Astrocyte of the spinal cord (primary cell): ENCODE results near the gene S100A7A.

Source experiments
- DNase-seq: peaks from one replicate; pipeline ENCODE4 v3.0.0; 2011; ENCODE audit warnings: low read depth, low spot score
- H3K4me3 ChIP-seq: 2 replicates; pipeline ENCODE4 v1.5.1; 2011; ENCODE audit warnings: low read depth, mild to moderate bottlenecking, low read length, moderate library complexity
- in situ Hi-C: cut with HindIII; loops from 2 replicates; pipeline ENCODE4 v1.10.0; 2017; ENCODE audit warnings: low sequenced_read_pairs
- TF ChIP-seq, protein P1 (sequence below): IDR thresholded peaks from 2 replicates; pipeline ENCODE4 v1.5.1; 2012; ENCODE audit warnings: low read depth, mild to moderate bottlenecking, low read length, inconsistent platforms

S100A7A gene

DNA sequence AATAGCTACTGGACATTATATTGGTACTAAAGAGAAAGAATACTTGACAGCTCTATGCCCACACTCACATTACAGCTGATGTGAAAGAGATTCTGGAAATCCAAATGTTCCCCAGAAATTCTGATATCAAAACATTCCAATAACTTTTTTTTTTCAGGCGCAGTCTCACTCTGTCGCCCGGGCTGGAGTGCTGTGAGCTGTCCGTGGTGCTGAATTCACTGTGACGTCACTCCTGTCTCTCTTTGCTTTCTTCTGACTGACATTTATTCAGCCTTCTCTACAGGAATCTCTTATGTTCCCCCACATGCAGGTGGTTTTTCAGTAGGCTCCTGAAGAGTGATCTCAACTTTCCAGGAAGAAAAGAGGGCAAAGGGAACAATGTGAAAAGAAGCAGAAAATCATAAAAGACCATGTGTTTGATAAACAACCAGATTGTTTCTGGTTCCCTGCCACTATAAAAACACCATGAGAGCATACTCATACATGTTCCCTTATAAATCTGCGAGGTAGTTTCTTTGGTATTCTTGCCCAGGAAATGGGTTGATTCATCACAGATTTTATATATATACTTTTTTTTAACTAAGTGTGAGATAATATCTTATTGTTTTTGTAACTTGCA, 6.2 kb downstream of the S100A7A start:
- TF ChIP-seq, protein P1, sequence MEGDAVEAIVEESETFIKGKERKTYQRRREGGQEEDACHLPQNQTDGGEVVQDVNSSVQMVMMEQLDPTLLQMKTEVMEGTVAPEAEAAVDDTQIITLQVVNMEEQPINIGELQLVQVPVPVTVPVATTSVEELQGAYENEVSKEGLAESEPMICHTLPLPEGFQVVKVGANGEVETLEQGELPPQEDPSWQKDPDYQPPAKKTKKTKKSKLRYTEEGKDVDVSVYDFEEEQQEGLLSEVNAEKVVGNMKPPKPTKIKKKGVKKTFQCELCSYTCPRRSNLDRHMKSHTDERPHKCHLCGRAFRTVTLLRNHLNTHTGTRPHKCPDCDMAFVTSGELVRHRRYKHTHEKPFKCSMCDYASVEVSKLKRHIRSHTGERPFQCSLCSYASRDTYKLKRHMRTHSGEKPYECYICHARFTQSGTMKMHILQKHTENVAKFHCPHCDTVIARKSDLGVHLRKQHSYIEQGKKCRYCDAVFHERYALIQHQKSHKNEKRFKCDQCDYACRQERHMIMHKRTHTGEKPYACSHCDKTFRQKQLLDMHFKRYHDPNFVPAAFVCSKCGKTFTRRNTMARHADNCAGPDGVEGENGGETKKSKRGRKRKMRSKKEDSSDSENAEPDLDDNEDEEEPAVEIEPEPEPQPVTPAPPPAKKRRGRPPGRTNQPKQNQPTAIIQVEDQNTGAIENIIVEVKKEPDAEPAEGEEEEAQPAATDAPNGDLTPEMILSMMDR: no peak
- H3K4me3 ChIP-seq: no peak overlapping the region
- in situ Hi-C loops: no loop called here
- peak; percentile 53 for DNase-seq

DNA sequence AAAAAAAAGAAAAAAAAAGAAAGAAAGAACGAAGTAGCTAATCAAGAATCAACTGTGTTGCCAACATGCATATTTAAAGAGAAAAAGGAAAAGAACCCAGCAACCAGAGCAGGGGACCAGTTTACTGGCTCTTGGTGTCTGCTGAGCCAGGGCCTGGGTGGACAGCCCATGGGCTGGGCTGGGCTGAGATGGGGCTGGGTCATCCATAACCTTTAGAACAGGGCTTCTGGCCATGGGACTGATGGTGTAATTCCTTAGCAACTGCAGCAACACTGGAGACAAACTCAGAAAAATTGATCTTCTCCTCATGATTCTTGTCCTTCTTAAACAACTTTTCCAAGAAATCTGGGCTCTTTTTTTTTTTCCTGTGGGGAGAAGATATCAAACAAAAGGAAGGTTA, 10.5 kb downstream of the S100A7A start:
- in situ Hi-C loops: no loop called here
- TF ChIP-seq, protein P1: no peak
- no peak overlapping the region for H3K4me3 ChIP-seq
- no peak for DNase-seq

DNA sequence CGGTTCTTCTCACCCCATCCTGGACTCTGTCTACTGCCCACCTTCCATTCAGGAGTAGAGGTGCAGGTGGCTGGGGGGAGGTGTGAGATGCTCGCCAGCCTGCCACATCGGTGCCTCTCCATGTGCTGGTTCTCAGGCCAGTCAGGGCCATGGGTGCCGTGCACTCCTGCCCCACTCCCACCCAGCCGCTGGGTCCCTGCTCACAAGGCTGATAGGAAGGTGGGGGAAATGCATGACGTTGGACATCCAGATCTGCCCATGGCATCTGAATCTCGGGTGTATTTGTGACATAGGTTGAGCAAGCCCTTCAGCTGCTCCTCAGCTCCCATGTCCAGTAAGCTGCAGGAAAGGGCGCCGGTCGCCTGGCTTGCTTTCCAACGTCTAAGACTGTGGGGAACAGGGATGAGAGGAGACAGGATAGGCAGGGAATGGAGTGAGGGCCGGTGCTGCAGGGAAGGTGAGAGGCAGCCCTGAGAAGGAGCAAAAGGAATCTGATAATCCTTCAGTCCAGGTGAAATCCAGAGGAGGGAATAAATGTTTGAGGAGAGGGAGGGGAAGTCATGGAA, 11.8 kb downstream of the S100A7A start:
- DNase-seq: no peak
- TF ChIP-seq, protein P1: no peak
- in situ Hi-C loops: no loop called here
- no peak overlapping the region for H3K4me3 ChIP-seq

DNA sequence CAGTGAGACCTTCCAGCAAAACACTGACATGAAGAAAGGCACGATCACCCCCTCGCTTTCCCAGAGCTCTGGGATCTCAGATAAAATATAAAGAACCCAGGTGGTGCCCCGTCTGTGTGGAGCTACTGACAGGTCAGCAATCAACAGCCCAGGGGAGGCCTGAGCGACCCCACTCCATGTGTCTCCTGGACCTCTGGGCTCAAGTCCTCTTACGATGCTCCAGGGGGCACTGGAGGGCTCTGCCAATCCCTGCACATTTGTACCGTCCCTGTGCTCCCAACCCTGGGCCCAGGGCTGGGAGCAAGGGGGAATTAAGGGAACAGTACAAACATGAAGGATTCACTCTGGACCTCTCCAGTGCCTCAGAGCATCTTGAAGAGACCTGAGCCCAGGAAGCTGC, 12.5 kb downstream of the S100A7A start:
- DNase-seq: no peak
- in situ Hi-C loops: no loop called here
- no peak overlapping the region for H3K4me3 ChIP-seq
- TF ChIP-seq, protein P1: no peak

DNA sequence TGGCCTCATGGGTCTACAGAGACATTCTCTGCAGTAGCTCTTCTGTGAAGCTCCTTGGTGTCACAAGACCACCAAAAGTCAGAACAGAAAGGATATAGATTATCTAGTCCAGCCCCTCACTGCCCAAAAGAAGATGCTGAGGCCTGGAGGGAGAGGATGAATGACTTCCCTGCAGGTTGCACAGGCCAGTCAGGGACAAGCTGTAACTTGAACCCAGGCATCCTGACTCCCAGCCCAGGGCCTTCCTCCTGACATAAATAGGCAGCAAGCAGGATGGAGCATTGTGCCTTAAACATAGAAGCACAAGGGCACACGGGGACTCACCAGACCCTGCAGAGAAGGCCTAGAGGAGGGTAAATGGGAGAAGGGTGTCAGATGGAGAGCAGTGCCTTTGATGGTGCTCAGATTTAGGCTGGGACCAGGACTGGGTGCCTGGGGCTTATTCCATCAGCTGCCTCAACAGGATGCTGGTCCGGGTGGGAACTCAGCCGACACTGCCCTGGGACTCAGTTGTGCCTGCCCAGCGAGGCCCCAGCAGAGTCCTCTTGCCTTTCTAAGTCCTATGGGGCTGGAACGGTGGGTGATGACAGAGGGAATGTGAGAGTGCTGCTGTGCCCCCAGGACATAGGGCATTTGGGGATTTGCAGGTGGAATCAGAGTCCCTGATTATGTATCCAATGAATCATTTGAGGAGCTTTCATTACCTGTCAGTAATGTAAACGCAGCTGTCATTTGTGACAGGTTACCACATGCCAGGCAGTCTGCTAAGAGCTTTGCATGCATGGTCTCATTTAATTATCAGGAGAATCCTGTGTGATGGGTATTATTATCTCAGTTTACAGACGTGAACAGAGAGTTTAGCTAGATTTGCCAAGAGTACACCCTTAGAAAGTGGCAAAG, 13.2 kb downstream of the S100A7A start:
- TF ChIP-seq, protein P1: no peak
- in situ Hi-C loops: no loop called here
- no peak overlapping the region for H3K4me3 ChIP-seq
- no peak for DNase-seq

DNA sequence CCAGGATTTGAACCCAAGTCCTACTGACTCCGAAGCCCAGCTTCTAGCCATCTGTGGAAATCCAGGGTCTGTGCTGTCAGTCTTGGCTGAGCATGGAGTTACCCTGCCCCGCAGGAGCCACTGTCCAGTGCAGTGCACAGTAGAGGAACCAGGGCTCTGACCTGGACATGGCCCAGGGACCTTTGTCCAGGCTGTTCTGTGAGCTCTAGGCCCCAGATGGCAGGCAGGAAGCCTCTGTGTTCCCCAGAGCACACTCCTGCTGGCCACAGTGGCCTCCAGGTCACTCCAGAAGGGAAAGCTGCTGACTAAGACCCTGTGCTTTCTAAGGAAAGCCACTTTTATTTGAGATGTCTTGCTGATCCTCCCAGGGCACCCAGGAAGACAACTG, 13.8 kb downstream of the S100A7A start:
- in situ Hi-C loops: no loop called here
- DNase-seq: no peak
- TF ChIP-seq, protein P1: no peak
- no peak overlapping the region for H3K4me3 ChIP-seq
